Measurements from ENCODE around the gene OVCH1.

GRCh38 chr12:29402437-29402836, 95.0 kb downstream of the OVCH1 start:
- TF ChIP-seq CTCF (IDR thresholded peaks at IDR 0.05 in 2 of 3, conservative IDR thresholded peaks at IDR 0.05 in 1 of 3; ENCODE audit: borderline replicate concordance in 1 of 3, insufficient read depth in 1 of 3, low read depth in 2 of 3, low read length in 2 of 3), result no peak
- no peak for TF ChIP-seq POLR2A (IDR thresholded peaks at IDR 0.05; ENCODE audit: borderline replicate concordance, extremely low read depth, insufficient read depth, insufficient read length)
- no peak for TF ChIP-seq RAD21 (IDR thresholded peaks at IDR 0.05; ENCODE audit: low read depth)
- TF ChIP-seq EZH2 (IDR thresholded peaks at IDR 0.05), result no peak
- TF ChIP-seq POLR2AphosphoS5 (IDR thresholded peaks at IDR 0.05; ENCODE audit: low read depth, low read length), result no peak
- TF ChIP-seq MAX (IDR thresholded peaks at IDR 0.05), result no peak
- no peak for TF ChIP-seq SIN3A (IDR thresholded peaks at IDR 0.05; ENCODE audit: low read depth)
- no peak for TF ChIP-seq EZH2phosphoT487 (IDR thresholded peaks at IDR 0.05; ENCODE audit: borderline replicate concordance)
- TF ChIP-seq ATF3 (IDR thresholded peaks at IDR 0.05), result no peak
- TF ChIP-seq JUND (IDR thresholded peaks at IDR 0.05), result no peak
- no peak for TF ChIP-seq YY1 (IDR thresholded peaks at IDR 0.05; ENCODE audit: extremely low read depth, insufficient replicate concordance, low read depth, low read length)
- no peak for TF ChIP-seq CBX3 (IDR thresholded peaks at IDR 0.05; ENCODE audit: low read depth)

All from HCT116 (cell line).